ENCODE data around the gene RHOD. TPM values are rescaled to one million over a fixed set of nuclear protein-coding genes. Genes with fewer than 3 reads are reported as not detected.

RHOD gene
- total RNA-seq, 3 donors from 2014 or later: 27.2 to 30.5 (median 28.1) TPM

GRCh38 chr11:67026941-67027340, 29.7 kb upstream of the RHOD start:
- Histone ChIP-seq H3K27ac (peak overlapping the region; percentile 75 to 90), H3K4me1 (peaks cover 10 to 11% of the 10 kb centered on the region in 2 donors), H3K36me3 (no peaks in the 10 kb centered on the region), H3K9me3 (no peaks in the 10 kb centered on the region), H3K27me3 (peaks cover 0 to 3% of the 10 kb centered on the region in 2 donors), H3K4me3 (no peak overlapping the region)
- no peak for TF ChIP-seq POLR2A (IDR thresholded peaks at IDR 0.05)
- TF ChIP-seq CTCF (IDR thresholded peaks at IDR 0.05): no peak
- TF ChIP-seq POLR2AphosphoS5 (IDR thresholded peaks at IDR 0.05): no peak
- no peak for DNase-seq (ENCODE audit: low spot score in 2 of 2)
- intact Hi-C loops (cut with DNase I; ENCODE audit: low total_unique reads): no loop called here

GRCh38 chr11:67027483-67027930, 29.1 kb upstream of the RHOD start:
- no peaks in the 10 kb centered on the region for H3K36me3 ChIP-seq
- peak overlapping the region; percentile 75 to 90 for H3K27ac ChIP-seq
- DNase-seq (ENCODE audit: low spot score in 2 of 2): peak; percentile 63 to 67
- peak overlapping the region in 1 of 3 donors; percentile 41 for H3K4me3 ChIP-seq
- intact Hi-C loops (cut with DNase I; ENCODE audit: low total_unique reads): no loop called here
- peaks cover 7 to 15% of the 10 kb centered on the region in 2 donors for H3K4me1 ChIP-seq
- no peaks in the 10 kb centered on the region for H3K9me3 ChIP-seq
- H3K27me3 ChIP-seq: peaks cover 0 to 3% of the 10 kb centered on the region in 2 donors
- TF ChIP-seq CTCF (IDR thresholded peaks at IDR 0.05) (no peak), POLR2AphosphoS5 (IDR thresholded peaks at IDR 0.05) (peak in 1 of 3 donors; percentile 33)

GRCh38 chr11:67027943-67028542, 28.6 kb upstream of the RHOD start:
- TF ChIP-seq POLR2A (IDR thresholded peaks at IDR 0.05) (no peak), POLR2AphosphoS5 (IDR thresholded peaks at IDR 0.05) (no peak), CTCF (IDR thresholded peaks at IDR 0.05) (no peak)
- peaks cover 9 to 19% of the 10 kb centered on the region in 2 donors for H3K4me1 ChIP-seq
- intact Hi-C loops (cut with DNase I; ENCODE audit: low total_unique reads): no loop called here
- peaks cover 0 to 3% of the 10 kb centered on the region in 2 donors for H3K27me3 ChIP-seq
- H3K27ac ChIP-seq: peak overlapping the region; percentile 75 to 90
- H3K36me3 ChIP-seq: no peaks in the 10 kb centered on the region
- no peaks in the 10 kb centered on the region for H3K9me3 ChIP-seq
- DNase-seq (ENCODE audit: low spot score in 2 of 2): peak in 1 of 2 donors; percentile 79
- H3K4me3 ChIP-seq: peak overlapping the region in 1 of 3 donors; percentile 41

- no peak overlapping the region for H3K4me3 ChIP-seq
- H3K36me3 ChIP-seq: no peaks in the 10 kb centered on the region
- intact Hi-C loops (cut with DNase I; ENCODE audit: low total_unique reads): no loop called here
- TF ChIP-seq POLR2AphosphoS5 (IDR thresholded peaks at IDR 0.05) (no peak), CTCF (IDR thresholded peaks at IDR 0.05) (no peak), POLR2A (IDR thresholded peaks at IDR 0.05) (no peak)
- no peaks in the 10 kb centered on the region for H3K9me3 ChIP-seq
- peak overlapping the region; percentile 75 to 90 for H3K27ac ChIP-seq
- H3K27me3 ChIP-seq: no peaks in the 10 kb centered on the region
- DNase-seq (ENCODE audit: low spot score in 2 of 2): no peak
- peaks cover 14 to 24% of the 10 kb centered on the region in 2 donors for H3K4me1 ChIP-seq
Measured at GRCh38 chr11:67029146-67029545, 27.5 kb upstream of the RHOD start.

- no peak for TF ChIP-seq POLR2A (IDR thresholded peaks at IDR 0.05)
- TF ChIP-seq CTCF (IDR thresholded peaks at IDR 0.05): peak in 1 of 3 donors; percentile 9
- Histone ChIP-seq H3K4me1 (peaks cover 14 to 24% of the 10 kb centered on the region in 2 donors), H3K27ac (peak overlapping the region; percentile 63 to 90), H3K27me3 (no peaks in the 10 kb centered on the region), H3K9me3 (no peaks in the 10 kb centered on the region), H3K4me3 (no peak overlapping the region), H3K36me3 (no peaks in the 10 kb centered on the region)
- intact Hi-C loops (cut with DNase I; ENCODE audit: low total_unique reads): no loop called here
- DNase-seq (ENCODE audit: low spot score in 2 of 2): no peak
Measured at GRCh38 chr11:67030976-67031375, 25.7 kb upstream of the RHOD start.
